ENCODE data around the gene MAEL. TPM values are rescaled to one million over a fixed set of nuclear protein-coding genes. Genes with fewer than 3 reads are reported as not detected.

Gene MAEL
- total RNA-seq, 1 experiment from 2014 or later = not detected

DNA sequence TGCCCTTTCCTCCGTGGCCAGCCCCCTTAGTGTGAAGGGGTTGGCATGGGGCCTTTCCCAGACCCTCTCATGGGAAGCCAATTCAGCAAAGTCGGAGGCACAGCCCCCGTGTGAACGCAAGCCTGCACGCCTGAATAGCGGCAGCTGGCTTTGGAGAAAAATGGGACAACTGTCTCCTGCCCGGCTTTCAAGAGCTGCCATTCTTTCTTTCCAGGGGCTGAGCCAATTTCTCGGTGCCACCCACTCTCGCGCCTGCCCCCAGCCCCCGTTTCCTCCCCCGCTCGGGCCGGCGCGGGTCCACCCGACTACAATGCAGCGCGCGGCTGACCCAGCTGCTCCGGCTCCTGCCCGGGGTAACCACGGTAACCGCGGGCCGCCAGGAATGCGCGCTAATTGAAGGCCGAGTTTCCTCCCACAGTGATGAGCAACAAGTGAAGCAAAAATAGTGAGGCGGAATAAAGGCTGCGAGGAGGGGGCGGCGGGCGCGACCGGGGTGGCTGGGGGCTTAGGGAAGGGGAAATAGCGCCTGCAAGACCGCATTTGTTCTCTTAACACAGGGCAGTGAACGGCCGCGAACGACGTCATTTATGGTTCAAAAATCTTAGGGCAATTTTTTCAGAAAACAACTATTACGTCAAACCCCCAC lies 41.6 kb upstream of the MAEL start:
- H3K36me3 ChIP-seq (ENCODE audit: control insufficient read depth, insufficient read depth, low read length) = no peaks in the 10 kb centered on the region
- peak; percentile 40 to 54 for DNase-seq
- H3K27me3 Mint-ChIP-seq (ENCODE audit: insufficient read depth, unreplicated experiment) = peaks cover 6% of the 10 kb centered on the region
- TF ChIP-seq CTCF (IDR thresholded peaks at IDR 0.05; ENCODE audit: insufficient read depth in 1 of 2, low read depth in 1 of 2, low read length in 1 of 2, severe bottlenecking in 1 of 2, unreplicated experiment in 1 of 2) = no peak
- H3K27ac Mint-ChIP-seq (ENCODE audit: unreplicated experiment) = no peak overlapping the region
- no TSS peak for BruUV-seq (replicated peaks)
- H3K4me1 ChIP-seq = peaks cover 6% of the 10 kb centered on the region
- ChIA-PET CTCF (no interaction called here), POLR2A (no interaction called here)
- H3K4me3 ChIP-seq (ENCODE audit: low read depth, low read length) = peak overlapping the region; percentile 27
- H3K9me3 Mint-ChIP-seq (ENCODE audit: unreplicated experiment) = no peaks in the 10 kb centered on the region
- no peaks in the 10 kb centered on the region for H3K9me3 ChIP-seq
- H3K4me1 Mint-ChIP-seq (ENCODE audit: low read depth, unreplicated experiment) = no peaks in the 10 kb centered on the region
- H3K36me3 Mint-ChIP-seq (ENCODE audit: insufficient read depth, unreplicated experiment) = no peaks in the 10 kb centered on the region
- peak overlapping the region; percentile 53 for H3K4me3 Mint-ChIP-seq (ENCODE audit: unreplicated experiment)
- H3K27me3 ChIP-seq (replicated peaks; ENCODE audit: control insufficient read depth, insufficient read depth, low read length) = no peaks in the 10 kb centered on the region
- intact Hi-C loops (cut with micrococcal nuclease; ENCODE audit: unreplicated experiment) = no loop called here

DNA sequence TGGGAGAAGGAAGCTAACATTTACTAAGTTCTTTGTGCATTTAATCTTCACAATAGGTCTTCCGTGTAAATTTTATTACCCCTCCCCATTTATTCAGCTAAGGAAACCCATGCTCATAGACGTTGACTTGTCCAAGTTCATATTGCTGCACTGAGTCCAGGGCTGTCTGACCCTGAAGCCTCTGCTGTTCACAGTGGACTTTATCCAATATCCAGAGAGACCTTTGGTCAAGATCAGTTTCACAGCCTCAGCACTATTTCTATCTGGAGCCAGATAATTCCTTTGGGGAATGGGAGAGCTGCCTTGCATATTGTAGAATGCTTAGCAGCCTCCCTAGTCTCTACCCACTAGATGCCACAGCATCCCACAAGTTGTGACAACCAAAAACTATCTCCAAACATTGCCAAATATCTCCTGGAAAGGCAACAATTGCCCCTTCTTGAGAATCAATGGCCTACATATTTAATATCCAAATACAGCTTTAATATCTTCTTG lies 40.2 kb upstream of the MAEL start:
- ChIA-PET POLR2A (no interaction called here), CTCF (no interaction called here)
- no peaks in the 10 kb centered on the region for H3K36me3 ChIP-seq (ENCODE audit: control insufficient read depth, insufficient read depth, low read length)
- H3K36me3 Mint-ChIP-seq (ENCODE audit: insufficient read depth, unreplicated experiment) = no peaks in the 10 kb centered on the region
- no peak overlapping the region for H3K27ac Mint-ChIP-seq (ENCODE audit: unreplicated experiment)
- H3K4me3 ChIP-seq (ENCODE audit: low read depth, low read length) = no peak overlapping the region
- intact Hi-C loops (cut with micrococcal nuclease; ENCODE audit: unreplicated experiment) = no loop called here
- no peaks in the 10 kb centered on the region for H3K27me3 ChIP-seq (replicated peaks; ENCODE audit: control insufficient read depth, insufficient read depth, low read length)
- BruUV-seq (replicated peaks) = no TSS peak
- DNase-seq = no peak
- H3K9me3 Mint-ChIP-seq (ENCODE audit: unreplicated experiment) = peaks cover 6% of the 10 kb centered on the region
- no peaks in the 10 kb centered on the region for H3K4me1 Mint-ChIP-seq (ENCODE audit: low read depth, unreplicated experiment)
- H3K4me3 Mint-ChIP-seq (ENCODE audit: unreplicated experiment) = no peak overlapping the region
- TF ChIP-seq CTCF (IDR thresholded peaks at IDR 0.05; ENCODE audit: insufficient read depth in 1 of 2, low read depth in 1 of 2, low read length in 1 of 2, severe bottlenecking in 1 of 2, unreplicated experiment in 1 of 2) = no peak
- peaks cover 6% of the 10 kb centered on the region for H3K27me3 Mint-ChIP-seq (ENCODE audit: insufficient read depth, unreplicated experiment)
- H3K4me1 ChIP-seq = peaks cover 10% of the 10 kb centered on the region
- no peaks in the 10 kb centered on the region for H3K9me3 ChIP-seq

DNA sequence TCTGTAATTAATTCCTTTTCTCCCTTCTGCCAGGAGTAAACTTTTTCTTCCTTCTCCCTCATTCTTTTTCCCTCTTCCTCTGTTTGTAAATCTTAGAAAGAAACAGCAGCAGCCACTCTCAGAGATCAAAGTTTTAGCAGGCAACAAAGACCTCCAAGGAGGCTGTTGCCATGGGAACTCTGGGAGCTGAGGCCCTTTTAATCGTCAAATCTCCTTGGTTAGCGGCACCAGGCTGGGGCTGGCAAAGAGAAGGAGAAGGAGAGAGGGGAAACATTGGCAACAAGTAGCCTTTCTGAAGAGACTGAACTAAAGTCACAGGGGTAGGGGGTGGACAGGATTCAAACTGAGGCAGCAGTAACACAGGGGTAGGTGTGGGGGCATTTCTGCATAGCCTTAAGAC lies 38.9 kb upstream of the MAEL start:
- Mint-ChIP-seq H3K4me1 (ENCODE audit: low read depth, unreplicated experiment) (no peaks in the 10 kb centered on the region), H3K27me3 (ENCODE audit: insufficient read depth, unreplicated experiment) (peaks cover 6% of the 10 kb centered on the region), H3K9me3 (ENCODE audit: unreplicated experiment) (peaks cover 10% of the 10 kb centered on the region), H3K36me3 (ENCODE audit: insufficient read depth, unreplicated experiment) (no peaks in the 10 kb centered on the region), H3K4me3 (ENCODE audit: unreplicated experiment) (no peak overlapping the region), H3K27ac (ENCODE audit: unreplicated experiment) (no peak overlapping the region)
- Histone ChIP-seq H3K27me3 (replicated peaks; ENCODE audit: control insufficient read depth, insufficient read depth, low read length) (no peaks in the 10 kb centered on the region), H3K36me3 (ENCODE audit: control insufficient read depth, insufficient read depth, low read length) (no peaks in the 10 kb centered on the region), H3K4me1 (peaks cover 10% of the 10 kb centered on the region), H3K9me3 (no peaks in the 10 kb centered on the region), H3K4me3 (ENCODE audit: low read depth, low read length) (no peak overlapping the region)
- CTCF ChIA-PET = no interaction called here
- no TSS peak for BruUV-seq (replicated peaks)
- intact Hi-C loops (cut with micrococcal nuclease; ENCODE audit: unreplicated experiment) = no loop called here
- no peak for DNase-seq
- TF ChIP-seq CTCF (IDR thresholded peaks at IDR 0.05; ENCODE audit: insufficient read depth in 1 of 2, low read depth in 1 of 2, low read length in 1 of 2, severe bottlenecking in 1 of 2, unreplicated experiment in 1 of 2) = no peak
- POLR2A ChIA-PET = no interaction called here

All from Caco-2 (cell line).